HL-60/S4 treated with phorbol 12-myristate 13-acetate at 8.2 ng/mL for 4 days and 3 days (cell line): ENCODE results near the gene NETO1.

Experiments used
- in situ Hi-C: fragments of 300-500 bp; cut with MboI; formaldehyde crosslinking; loops from 2 replicates; pipeline ENCODE4 v1.15.0; 2022; ENCODE audit warnings: low sequenced_read_pairs

NETO1 gene

GRCh38 chr18:72846736-72847533, 20.9 kb downstream of the NETO1 start:
- in situ Hi-C loops = no loop called here

GRCh38 chr18:72843743-72844142, 24.0 kb downstream of the NETO1 start:
- in situ Hi-C loops = no loop called here

- in situ Hi-C loops = no loop called here
Measured at GRCh38 chr18:72840109-72840508, 27.7 kb downstream of the NETO1 start.

GRCh38 chr18:72834731-72835130, 33.1 kb downstream of the NETO1 start:
- in situ Hi-C loops = no loop called here

GRCh38 chr18:72833471-72833870, 34.3 kb downstream of the NETO1 start:
- in situ Hi-C loops = no loop called here

GRCh38 chr18:72830109-72830508, 37.7 kb downstream of the NETO1 start:
- in situ Hi-C loops = no loop called here

- in situ Hi-C loops = no loop called here
Measured at GRCh38 chr18:72828601-72829000, 39.2 kb downstream of the NETO1 start.

GRCh38 chr18:72826736-72827135, 41.1 kb downstream of the NETO1 start:
- in situ Hi-C loops = no loop called here

GRCh38 chr18:72823345-72823744, 44.4 kb downstream of the NETO1 start:
- in situ Hi-C loops = no loop called here

GRCh38 chr18:72822202-72822601, 45.6 kb downstream of the NETO1 start:
- in situ Hi-C loops = no loop called here

- in situ Hi-C loops = no loop called here
Measured at GRCh38 chr18:72820571-72820970, 47.2 kb downstream of the NETO1 start.

- in situ Hi-C loops = no loop called here
Measured at GRCh38 chr18:72819050-72819449, 48.7 kb downstream of the NETO1 start.

GRCh38 chr18:72811047-72811446, 56.7 kb downstream of the NETO1 start:
- in situ Hi-C loops = no loop called here

- in situ Hi-C loops = no loop called here
Measured at GRCh38 chr18:72808680-72809079, 59.1 kb downstream of the NETO1 start.

- in situ Hi-C loops = no loop called here
Measured at GRCh38 chr18:72799106-72799505, 68.7 kb downstream of the NETO1 start.

GRCh38 chr18:72783530-72783929, 84.3 kb downstream of the NETO1 start:
- in situ Hi-C loops = no loop called here

- in situ Hi-C loops = no loop called here
Measured at GRCh38 chr18:72774914-72775313, 92.9 kb downstream of the NETO1 start.

- in situ Hi-C loops = no loop called here
Measured at GRCh38 chr18:72772916-72773315, 94.9 kb downstream of the NETO1 start.

GRCh38 chr18:72768681-72769229, 99.0 kb downstream of the NETO1 start:
- in situ Hi-C loops = no loop called here

GRCh38 chr18:72762515-72763122, 105.2 kb downstream of the NETO1 start:
- in situ Hi-C loops = no loop called here

- in situ Hi-C loops = no loop called here
Measured at GRCh38 chr18:72752220-72752619, 115.6 kb downstream of the NETO1 start.

GRCh38 chr18:72742002-72742401, 125.8 kb downstream of the NETO1 start:
- in situ Hi-C loops = no loop called here
